ENCODE data around the gene PRDM16. TPM values are rescaled to one million over a fixed set of nuclear protein-coding genes. Genes with fewer than 3 reads are reported as not detected.

The PRDM16 gene
- total RNA-seq, 1 donor from 2014 or later, result 84.2 TPM

GRCh38 chr1:3176820-3177219 lies 107.8 kb downstream of the PRDM16 start:
- H3K27ac ChIP-seq, result peak overlapping the region in 1 of 2 donors; percentile 91
- no peaks in the 10 kb centered on the region for H3K9me3 ChIP-seq
- no peaks in the 10 kb centered on the region for H3K36me3 ChIP-seq
- TF ChIP-seq CTCF (IDR thresholded peaks at IDR 0.05), result no peak
- H3K4me3 ChIP-seq, result no peak overlapping the region
- DNase-seq (ENCODE audit: low spot score in 2 of 2), result no peak
- intact Hi-C loops (cut with DNase I), result no loop called here
- H3K4me1 ChIP-seq, result peaks cover 14 to 42% of the 10 kb centered on the region in 2 donors
- no peaks in the 10 kb centered on the region for H3K27me3 ChIP-seq

GRCh38 chr1:3178279-3178678 lies 109.3 kb downstream of the PRDM16 start:
- Histone ChIP-seq H3K27ac (peak overlapping the region; percentile 38 to 51), H3K4me3 (no peak overlapping the region), H3K9me3 (no peaks in the 10 kb centered on the region), H3K27me3 (no peaks in the 10 kb centered on the region), H3K36me3 (no peaks in the 10 kb centered on the region), H3K4me1 (peaks cover 12 to 27% of the 10 kb centered on the region in 2 donors)
- no peak for TF ChIP-seq CTCF (IDR thresholded peaks at IDR 0.05)
- intact Hi-C loops (cut with DNase I), result no loop called here
- DNase-seq (ENCODE audit: low spot score in 2 of 2), result no peak

GRCh38 chr1:3179471-3179870 lies 110.5 kb downstream of the PRDM16 start:
- H3K4me1 ChIP-seq, result peaks cover 3 to 22% of the 10 kb centered on the region in 2 donors
- no peak overlapping the region for H3K4me3 ChIP-seq
- intact Hi-C loops (cut with DNase I), result no loop called here
- no peaks in the 10 kb centered on the region for H3K9me3 ChIP-seq
- no peaks in the 10 kb centered on the region for H3K36me3 ChIP-seq
- no peak for DNase-seq (ENCODE audit: low spot score in 2 of 2)
- H3K27ac ChIP-seq, result peak overlapping the region; percentile 38 to 51
- H3K27me3 ChIP-seq, result no peaks in the 10 kb centered on the region
- no peak for TF ChIP-seq CTCF (IDR thresholded peaks at IDR 0.05)

- H3K9me3 ChIP-seq, result no peaks in the 10 kb centered on the region
- peaks cover 10 to 25% of the 10 kb centered on the region in 2 donors for H3K4me1 ChIP-seq
- H3K4me3 ChIP-seq, result no peak overlapping the region
- DNase-seq (ENCODE audit: low spot score in 2 of 2), result no peak
- no peak for TF ChIP-seq CTCF (IDR thresholded peaks at IDR 0.05)
- intact Hi-C loops (cut with DNase I), result no loop called here
- H3K27ac ChIP-seq, result no peak overlapping the region
- H3K36me3 ChIP-seq, result no peaks in the 10 kb centered on the region
- no peaks in the 10 kb centered on the region for H3K27me3 ChIP-seq
These were observed 111.9 kb downstream of the PRDM16 start for GRCh38 chr1:3180915-3181314.

GRCh38 chr1:3181956-3182355 lies 113.0 kb downstream of the PRDM16 start:
- Histone ChIP-seq H3K4me3 (no peak overlapping the region), H3K4me1 (peaks cover 16 to 29% of the 10 kb centered on the region in 2 donors), H3K27me3 (no peaks in the 10 kb centered on the region), H3K27ac (peak overlapping the region; percentile 99), H3K9me3 (no peaks in the 10 kb centered on the region), H3K36me3 (no peaks in the 10 kb centered on the region)
- intact Hi-C loops (cut with DNase I), result no loop called here
- DNase-seq (ENCODE audit: low spot score in 2 of 2), result no peak
- TF ChIP-seq CTCF (IDR thresholded peaks at IDR 0.05), result no peak

GRCh38 chr1:3183411-3183810 lies 114.4 kb downstream of the PRDM16 start:
- TF ChIP-seq CTCF (IDR thresholded peaks at IDR 0.05), result no peak
- Histone ChIP-seq H3K27ac (peak overlapping the region; percentile 99), H3K9me3 (no peaks in the 10 kb centered on the region), H3K4me3 (no peak overlapping the region), H3K4me1 (peaks cover 24 to 42% of the 10 kb centered on the region in 2 donors), H3K36me3 (no peaks in the 10 kb centered on the region), H3K27me3 (no peaks in the 10 kb centered on the region)
- intact Hi-C loops (cut with DNase I), result no loop called here
- DNase-seq (ENCODE audit: low spot score in 2 of 2), result no peak

Measured in ascending aorta (tissue), 2 donors.